Stimulated activated naive CD4-positive, alpha-beta T cell treated with Interleukin-2 at 50 U/mL for 16 hours (primary cell): ENCODE results near the gene APOL4.
"Not testable (repeated sequence)": the region's sequence is repeated elsewhere in the genome, so short reads cannot be mapped to it uniquely, and the experiment has no call there.

Experiments used
- DNase-seq: peaks from one replicate; lab custom pipeline; 2025; lab: John Stamatoyannopoulos, UW

Gene APOL4

GRCh38 chr22:36201630-36202319 lies at the start of gene APOL4:
APOL4 (minus strand) TSS chr22:36201809; CDS start chr22:36201734, 75 bp downstream.
- DNase-seq: no peak

GRCh38 chr22:36250292-36250960 lies 48.8 kb upstream of the APOL4 start:
- not testable (repeated sequence) for DNase-seq

GRCh38 chr22:36249160-36249559 lies 47.6 kb upstream of the APOL4 start:
- no peak for DNase-seq

DNA sequence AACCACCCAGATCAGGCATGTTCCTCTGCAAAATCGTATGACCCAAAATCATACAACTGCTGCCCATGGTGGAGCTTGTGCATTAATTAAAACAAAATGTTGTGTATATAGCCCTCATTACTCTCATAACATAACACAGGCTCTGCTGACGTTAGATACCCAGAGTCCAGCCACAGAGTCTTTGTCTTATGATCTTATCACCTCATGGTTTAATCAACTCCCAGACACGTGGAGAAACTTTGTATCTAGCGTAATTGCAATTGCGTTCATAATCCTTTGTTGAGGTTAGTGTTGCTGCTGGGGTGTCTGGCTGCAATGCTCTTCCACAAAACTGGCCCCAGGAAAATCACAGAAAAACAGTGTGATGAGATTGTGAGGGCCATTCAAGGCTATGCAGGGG lies 46.3 kb upstream of the APOL4 start:
- no peak for DNase-seq

GRCh38 chr22:36246718-36247117 lies 45.1 kb upstream of the APOL4 start:
- no peak for DNase-seq

- DNase-seq: no peak
These were observed 44.3 kb upstream of the APOL4 start for GRCh38 chr22:36245805-36246356.

DNA sequence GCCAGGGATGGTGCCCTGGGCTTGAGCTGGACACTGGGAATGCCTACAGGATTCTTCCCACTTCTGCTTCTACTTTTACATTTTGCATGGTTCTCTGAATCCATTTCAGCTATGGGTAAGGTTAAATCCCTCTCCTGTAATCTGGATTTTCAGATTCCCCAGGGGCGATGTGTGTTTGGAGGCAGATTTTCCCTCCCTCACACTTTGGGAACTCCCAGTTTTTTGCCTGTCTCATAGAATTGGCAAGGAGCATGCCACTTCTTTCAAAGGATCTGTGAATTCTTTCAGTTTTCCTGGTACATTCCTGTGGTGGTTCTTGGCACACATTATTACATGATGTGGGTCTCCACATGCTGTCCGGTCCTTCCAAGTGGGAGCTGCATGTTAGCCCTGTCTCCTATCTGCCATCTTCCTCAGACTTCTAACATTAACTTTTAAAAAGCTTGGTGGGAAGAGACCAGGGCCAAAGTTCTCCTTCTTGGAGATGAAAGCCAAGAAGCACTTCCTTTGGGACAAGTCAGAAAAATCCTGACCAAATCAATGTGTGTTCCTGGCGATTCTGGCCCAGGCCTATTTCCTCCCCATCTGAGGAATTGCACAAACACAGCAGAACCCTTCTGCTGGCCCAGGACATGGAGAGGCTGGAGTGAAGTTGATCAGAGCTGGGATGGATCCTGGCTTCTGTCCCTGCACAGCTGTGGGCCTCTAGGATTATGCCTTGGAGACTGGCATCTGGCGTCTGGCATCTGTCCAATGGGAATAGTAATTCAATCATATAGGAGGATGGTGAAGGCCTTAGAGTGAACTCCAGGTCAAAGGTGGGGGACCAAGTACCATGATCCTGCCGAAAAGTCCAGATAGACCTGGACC lies 43.1 kb upstream of the APOL4 start:
- no peak for DNase-seq

DNA sequence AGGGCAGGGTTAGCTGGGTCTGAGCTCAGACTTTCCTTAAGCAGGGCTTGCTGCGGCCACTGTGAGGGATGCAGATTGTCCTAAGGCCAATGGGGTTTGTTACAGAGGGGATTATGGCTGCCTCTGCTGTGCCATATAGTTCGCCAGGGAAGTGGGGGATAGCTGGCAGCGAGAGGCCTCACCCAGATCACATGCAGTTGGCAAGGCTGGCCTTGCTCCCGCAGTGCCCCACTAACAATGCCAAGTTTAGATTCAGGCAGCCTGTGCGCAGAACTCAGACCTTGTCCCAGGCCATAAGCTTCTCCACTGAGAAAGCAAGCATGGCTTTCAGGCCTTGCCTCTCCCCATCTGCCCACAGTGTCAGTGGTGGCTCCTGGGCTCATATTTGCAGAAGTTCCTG lies 42.4 kb upstream of the APOL4 start:
- no peak for DNase-seq

GRCh38 chr22:36239401-36240171 lies 38.0 kb upstream of the APOL4 start, which contains the start of gene APOL2:
APOL2 (minus strand) TSS chr22:36239527; CDS start chr22:36233162, 6,365 bp downstream.
- DNase-seq: peak; percentile 80

DNA sequence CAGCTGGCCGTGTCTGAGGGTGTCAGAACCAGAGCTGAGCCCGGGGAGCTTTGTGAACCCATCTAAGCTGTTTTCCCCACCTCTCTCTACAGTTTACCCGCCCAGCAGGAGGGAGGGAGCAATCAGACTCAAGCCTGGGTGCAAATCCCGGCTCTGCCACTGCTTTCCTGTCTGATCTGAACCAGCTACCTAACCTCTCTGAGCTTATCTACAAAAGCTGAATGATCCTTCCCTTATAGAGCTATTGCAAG lies 37.5 kb upstream of the APOL4 start:
- DNase-seq: peak; percentile 20

GRCh38 chr22:36238373-36239149 lies 37.0 kb upstream of the APOL4 start:
- DNase-seq: no peak

- peak; percentile 17 for DNase-seq
These were observed 36.1 kb upstream of the APOL4 start for GRCh38 chr22:36237462-36238372.

DNA sequence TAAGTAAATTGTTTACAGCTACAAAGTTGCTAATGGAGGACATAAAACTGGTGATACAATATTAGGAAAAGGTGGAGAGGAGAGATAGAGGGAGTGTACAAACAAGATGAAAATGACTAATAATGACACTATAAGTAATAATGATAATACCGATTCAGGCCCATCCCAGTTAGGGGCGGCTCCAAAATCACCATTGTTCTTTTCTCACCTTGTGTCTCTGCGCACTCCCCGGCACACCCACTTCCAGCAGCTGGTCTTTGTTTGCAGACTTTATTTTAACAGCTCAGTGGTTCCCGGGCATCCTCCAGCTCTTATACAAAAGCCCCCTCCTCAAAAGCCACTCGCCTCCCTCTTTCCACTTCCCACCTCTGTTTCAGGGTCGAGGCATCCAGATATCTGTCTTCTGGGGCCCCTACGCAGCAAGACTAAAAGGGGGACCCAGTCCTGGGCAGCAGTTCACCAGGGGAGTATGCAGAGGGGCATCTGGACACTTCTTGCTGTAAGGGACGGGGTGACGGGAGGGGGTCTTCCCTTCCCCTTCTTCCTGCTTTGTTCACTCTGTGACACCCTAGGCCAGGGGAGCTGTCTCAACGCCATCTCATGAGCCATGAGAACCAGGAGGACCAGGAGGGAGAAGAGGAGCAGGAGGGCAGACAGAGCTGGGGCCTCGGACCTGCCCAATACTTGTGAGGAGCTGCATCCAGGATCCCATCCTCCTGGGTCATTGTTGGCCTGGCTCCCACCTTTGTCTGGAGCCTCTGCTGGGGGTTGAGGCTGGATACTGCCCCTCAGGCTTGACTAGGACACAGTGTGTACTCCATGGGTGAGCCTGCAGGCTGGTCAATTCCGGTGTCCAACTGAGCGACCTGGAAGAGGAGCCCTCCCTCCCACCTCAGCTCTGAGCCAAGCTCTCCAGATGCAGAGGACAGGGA lies 35.0 kb upstream of the APOL4 start:
- no peak for DNase-seq

DNA sequence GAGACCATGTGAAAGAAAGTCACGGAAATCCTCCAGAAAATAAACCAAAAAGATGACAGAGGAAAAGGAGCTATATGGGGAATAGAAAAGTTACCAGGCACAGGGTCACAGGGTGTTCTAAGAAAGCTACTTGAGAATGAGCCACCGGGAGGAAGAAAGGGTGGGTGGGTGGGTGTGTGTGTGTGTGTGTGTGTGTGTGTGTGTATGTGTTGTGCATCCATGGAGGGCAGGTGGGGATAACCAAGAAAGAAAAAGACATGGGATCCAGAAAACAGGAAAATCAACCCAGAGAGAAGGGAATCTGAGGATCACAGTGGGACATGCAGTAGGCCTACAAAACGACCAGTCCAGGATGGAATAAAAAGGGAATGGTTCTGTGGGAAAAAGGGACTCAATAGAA lies 34.0 kb upstream of the APOL4 start:
- DNase-seq: no peak

DNA sequence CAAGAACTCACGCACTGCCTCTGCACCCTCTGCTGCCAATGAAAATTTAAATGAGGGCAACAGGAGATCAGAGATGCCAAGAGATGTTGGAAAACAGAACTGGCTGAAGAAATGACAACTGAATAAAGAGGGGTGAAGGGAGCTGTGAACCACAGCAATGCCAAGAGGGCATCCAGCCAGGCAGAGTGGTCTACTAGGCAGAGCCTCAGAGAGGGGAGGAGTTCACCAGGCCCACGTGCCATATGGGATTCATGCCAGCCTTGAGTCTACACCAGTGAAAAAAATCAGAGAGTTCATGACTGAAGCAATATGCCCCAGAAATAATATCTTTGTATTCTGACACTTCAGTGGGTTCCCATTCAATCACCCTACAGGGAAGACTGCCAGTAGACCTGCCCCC lies 33.3 kb upstream of the APOL4 start:
- no peak for DNase-seq

DNA sequence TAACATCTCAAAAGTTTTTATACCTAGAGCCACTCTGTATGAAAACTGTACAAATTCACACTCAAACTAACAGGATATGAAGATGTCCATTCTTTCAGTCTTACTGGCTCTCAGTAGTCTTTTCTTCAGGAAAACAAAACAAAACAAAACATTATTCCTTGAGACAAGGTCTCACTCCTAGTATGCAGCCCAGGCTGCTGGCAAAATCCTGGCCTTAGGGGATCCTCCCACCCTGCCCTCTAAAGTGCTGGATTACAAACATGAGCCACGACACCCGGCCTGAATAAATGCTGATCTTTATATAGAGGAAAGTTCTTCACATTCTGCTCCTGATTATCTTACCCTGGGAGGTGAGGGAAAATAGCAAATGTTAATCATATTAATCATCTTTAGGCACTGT lies 32.6 kb upstream of the APOL4 start:
- DNase-seq: no peak

- DNase-seq: no peak
These were observed 32.2 kb upstream of the APOL4 start for GRCh38 chr22:36233796-36234195.

GRCh38 chr22:36232715-36233401 lies 31.2 kb upstream of the APOL4 start:
- no peak for DNase-seq
